K562 (cell line): Measurements from ENCODE around the gene PLPP6. TPM values are rescaled to one million over a fixed set of nuclear protein-coding genes. Genes with fewer than 3 reads are reported as not detected.

Experiments
- ATAC-seq: fragments of 200-7000 bp; cut with Tn5 transposase; 3 replicates; pipeline ENCODE4 v1.9.1; 2020; ENCODE audit warnings: moderate library complexity
- BruUV-seq: library from RNA; stranded (reverse); fragments of 400-500 nt; replicated peaks from 2 replicates; lab custom pipeline; 2021; lab: Mats Ljungman, UMichigan
- CTCF ChIA-PET: fragments of 300-600 bp; formaldehyde crosslinking; extraction: SDS; loops from one replicate; lab custom pipeline; 2021; ENCODE audit warnings: low intra/inter-chr PET ratio; lab: Yijun Ruan, JAX
- POLR2A ChIA-PET: fragments of 300-600, 350-650 bp; sonication (Branson Sonifier 250); formaldehyde crosslinking; extraction: SDS; loops from one replicate; lab custom pipeline; 2021; ENCODE audit warnings: antibody characterized with exemption, inconsistent platforms; lab: Yijun Ruan, JAX
- DNase-seq, 4 experiments: peaks; one replicate each; pipeline versions ENCODE4 v3.0.0 to v3.0.0-alpha.2; 2011 to 2018; ENCODE audit warnings: low spot score in 3 of 4, mixed read lengths in 3 of 4; ENCODE audit errors: extremely low read depth in 1 of 4
- FAIRE-seq: peaks from 2 replicates; lab custom pipeline; 2011; peaks lifted over from hg19 to GRCh38; lab: Jason Lieb, UNC
- H2AFZ ChIP-seq: 2 replicates; pipeline ENCODE4 v1.6.0; 2011; ENCODE audit warnings: low read depth, low read length, control low read depth, inconsistent platforms
- H3K27ac ChIP-seq: fragments of 200-600 bp; 3 replicates; pipeline ENCODE4 v1.8.0; 2011; ENCODE audit warnings: low read depth, mild to moderate bottlenecking, control low read depth, inconsistent platforms, low read length, moderate library complexity, mixed read lengths; ENCODE audit errors: extremely low read depth
- H3K27me3 ChIP-seq, 2 experiments: fragments of 300-600 bp in 1 of 2; 2 replicates in 1 of 2; 3 replicates in 1 of 2; pipeline versions ENCODE4 v1.6.0 to v1.8.0; 2011; ENCODE audit warnings: inconsistent platforms in 2 of 2, low read length in 2 of 2, mild to moderate bottlenecking in 1 of 2, mixed read lengths in 1 of 2, moderate library complexity in 1 of 2; ENCODE audit not compliant: control insufficient read depth in 2 of 2, insufficient read depth in 2 of 2
- H3K36me3 ChIP-seq: fragments of 300-600 bp; 3 replicates; pipeline ENCODE4 v1.8.0; 2011; ENCODE audit warnings: mild to moderate bottlenecking, low read length, inconsistent platforms; ENCODE audit not compliant: control insufficient read depth, insufficient read depth
- H3K4me1 ChIP-seq, 2 experiments: fragments of 200-600 bp in 1 of 2; replicated peaks in 1 of 2; 2 replicates in 1 of 2; 3 replicates in 1 of 2; pipeline versions ENCODE4 v1.5.1 to v1.8.0; 2011; ENCODE audit warnings: inconsistent platforms in 2 of 2, low read length in 2 of 2, mild to moderate bottlenecking in 1 of 2, mixed read lengths in 1 of 2, moderate library complexity in 1 of 2; ENCODE audit not compliant: control insufficient read depth in 2 of 2, insufficient read depth in 2 of 2
- H3K4me2 ChIP-seq: 2 replicates; pipeline ENCODE4 v1.6.1; 2011; ENCODE audit warnings: low read length, control low read depth, inconsistent platforms, mixed read lengths; ENCODE audit not compliant: insufficient read depth
- H3K4me3 ChIP-seq: fragments of 200-600 bp; sonication (generic), shearing (Covaris generic); 2 replicates; pipeline ENCODE4 v1.5.1; 2016; ENCODE audit warnings: control low read depth, inconsistent platforms
- H3K79me2 ChIP-seq: fragments of 200-600 bp; 3 replicates; pipeline ENCODE4 v1.8.0; 2011; ENCODE audit warnings: low read length, inconsistent platforms; ENCODE audit not compliant: control insufficient read depth, insufficient read depth
- H3K9ac ChIP-seq, 2 experiments: 2 replicates each; pipeline versions ENCODE4 v1.6.0 to v1.6.1; 2011; ENCODE audit warnings: low read depth in 2 of 2, low read length in 2 of 2, control low read depth in 1 of 2, inconsistent platforms in 1 of 2, mild to moderate bottlenecking in 1 of 2, mixed read lengths in 1 of 2; ENCODE audit not compliant: insufficient read depth in 1 of 2
- H3K9me1 ChIP-seq: one replicate; pipeline ENCODE4 v1.6.0; 2011; ENCODE audit warnings: inconsistent platforms, mild to moderate bottlenecking, low read length, moderate library complexity; ENCODE audit not compliant: control insufficient read depth, insufficient read depth
- H3K9me3 ChIP-seq: replicated peaks from 2 replicates; pipeline ENCODE4 v1.5.1; 2011; ENCODE audit warnings: low read depth, low read length, inconsistent platforms; ENCODE audit not compliant: control insufficient read depth, insufficient read depth
- H4K20me1 ChIP-seq: replicated peaks from 2 replicates; pipeline ENCODE4 v1.6.1; 2011; ENCODE audit warnings: low read length, inconsistent platforms, mixed read lengths; ENCODE audit not compliant: control insufficient read depth, insufficient read depth
- CBFA2T3 ChIP-seq: fragments of 450-650 bp; IDR thresholded peaks from 2 replicates; pipeline ENCODE4 v1.6.1; 2017
- CREM ChIP-seq: IDR thresholded peaks from 2 replicates; pipeline ENCODE4 v1.6.1; 2014; ENCODE audit warnings: antibody characterized with exemption, low read depth
- FOXA3 ChIP-seq, 2 experiments: fragments of 450-650 bp in 1 of 2; sonication (generic) in 1 of 2; formaldehyde crosslinking; IDR thresholded peaks in 1 of 2; conservative IDR thresholded peaks in 1 of 2; 2 replicates each; pipeline versions ENCODE4 v1.4.0 to v1.8.0; 2020 to 2022; ENCODE audit warnings: mild to moderate bottlenecking in 2 of 2, missing genetic modification reagents in 1 of 2
- ILK ChIP-seq: fragments of 450-650 bp; IDR thresholded peaks from 2 replicates; pipeline ENCODE4 v1.6.1; 2016; ENCODE audit warnings: missing genetic modification characterization, low read depth, mild to moderate bottlenecking, missing compliant biosample characterization, moderate library complexity, borderline replicate concordance
- MTF1 ChIP-seq: fragments of 250-450 bp; sonication (Bioruptor Pico); IDR thresholded peaks from 2 replicates; pipeline ENCODE4 v1.9.0; 2021; ENCODE audit warnings: moderate library complexity, mild to moderate bottlenecking, inconsistent platforms, borderline replicate concordance
- NFE2 ChIP-seq: IDR thresholded peaks from 2 replicates; pipeline ENCODE4 v1.6.1; 2014; ENCODE audit warnings: antibody characterized with exemption, low read depth
- RFX1 ChIP-seq: fragments of 450-650 bp; IDR thresholded peaks from 2 replicates; pipeline ENCODE4 v1.6.1; 2016; ENCODE audit warnings: mild to moderate bottlenecking, moderate library complexity
- SMARCE1 ChIP-seq: fragments of 450-650 bp; IDR thresholded peaks from 2 replicates; pipeline ENCODE4 v1.7.1; 2016; ENCODE audit warnings: mild to moderate bottlenecking
- TCF3 ChIP-seq: sonication (generic); formaldehyde crosslinking; IDR thresholded peaks from 2 replicates; pipeline ENCODE4 v1.4.0; 2020; ENCODE audit warnings: mild to moderate bottlenecking, missing genetic modification reagents
- ZNF165 ChIP-seq: fragments of 250-450 bp; sonication (Bioruptor Pico); IDR thresholded peaks from 2 replicates; pipeline ENCODE4 v1.4.0; 2020; ENCODE audit warnings: borderline replicate concordance
- ZNF79 ChIP-seq: fragments of 250-450 bp; sonication (Bioruptor Pico); IDR thresholded peaks from 2 replicates; pipeline ENCODE4 v1.4.0; 2020; ENCODE audit warnings: low read depth, mild to moderate bottlenecking, moderate library complexity
- WGBS: fragments of 100-300 bp; shearing (Covaris generic); methylation state at CpG from one replicate; pipeline ENCODE4 v1.1.6; 2016; ENCODE audit warnings: low coverage, mixed read lengths; ENCODE audit not compliant: insufficient coverage; ENCODE audit errors: missing lambda C conversion rate; 5-methylcytosine and 5-hydroxymethylcytosine counted together
- in situ Hi-C: fragments of 300-500 bp; cut with MboI; formaldehyde crosslinking; loops from 4 replicates; pipeline ENCODE4 v1.15.0; 2018; ENCODE audit warnings: inconsistent platforms, mixed read lengths
- intact Hi-C: fragments of 100-400 bp; cut with micrococcal nuclease; formaldehyde crosslinking; loops from 2 replicates; pipeline ENCODE4 v1.14.2; 2022
- polyA plus RNA-seq, 8 experiments: library from polyadenylated mRNA; depleted of rRNA in 4 of 8; stranded (reverse) in 5 of 8; unstranded in 3 of 8; fragments of >200 nt; fragmentation: Nextera tagmentation in 2 of 8; fragmentation: Illumina TruSeq in 1 of 8; extraction: Ambion mirVana in 2 of 8; extraction: Trizol in 1 of 8; gene quantifications; 2 replicates each; pipeline versions ENCODE4 v1.2.1 to v1.2.3, GENCODE V29; 2011 to 2014; ENCODE audit warnings: inconsistent platforms in 1 of 8, missing spikeins in 1 of 8
- total RNA-seq, 7 experiments: library from RNA; depleted of rRNA in 6 of 7; stranded (reverse); fragments of >200 nt in 6 of 7; fragmentation: Illumina TruSeq in 2 of 7; extraction: Trizol in 2 of 7; gene quantifications; 2 replicates each; pipeline versions ENCODE4 v1.2.1 to v1.2.3, GENCODE V29; 2011 to 2021; ENCODE audit warnings: low replicate concordance in 1 of 7
- TF ChIP-seq, protein P1 (sequence below): sonication (generic); formaldehyde crosslinking; IDR thresholded peaks from 2 replicates; pipeline ENCODE4 v1.8.0; 2023; ENCODE audit warnings: missing genetic modification reagents, mild to moderate bottlenecking, borderline replicate concordance
- TF ChIP-seq, protein P2 (sequence below): fragments of 450-650 bp; formaldehyde crosslinking; IDR thresholded peaks from 2 replicates; pipeline ENCODE4 v1.4.0; 2020; ENCODE audit warnings: mild to moderate bottlenecking
- TF ChIP-seq, protein P3 (sequence below): fragments of 250-450 bp; sonication (Bioruptor Pico); IDR thresholded peaks from 2 replicates; pipeline ENCODE4 v1.4.0; 2020; ENCODE audit warnings: mild to moderate bottlenecking, moderate library complexity

PLPP6 gene
- total and polyA plus RNA-seq, 9 of the 15 experiments (the other 6 are each of a cell fraction or from before 2014, with no cell fraction given), result 1.9 to 8.9 (median 5.6) TPM

DNA sequence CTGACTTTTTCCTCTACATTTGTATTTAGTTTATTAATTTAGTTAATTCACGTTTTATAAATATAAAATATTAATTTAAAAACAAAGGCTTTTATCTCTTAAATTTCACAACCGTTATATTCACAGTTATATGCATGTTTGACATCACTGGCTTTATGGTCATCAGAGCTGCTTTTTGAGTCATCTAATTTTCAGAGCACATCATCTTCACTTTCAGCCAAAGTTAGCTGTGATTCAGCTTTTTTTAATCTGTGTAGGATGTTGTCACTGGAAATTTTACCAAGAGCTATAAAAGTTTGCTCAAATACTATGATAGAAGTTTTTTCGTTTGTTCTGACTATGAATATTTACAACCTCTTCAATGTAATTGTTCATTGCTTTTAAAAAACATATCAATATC is 29.7 kb downstream of the PLPP6 start (continued):
- TF ChIP-seq, protein P1, sequence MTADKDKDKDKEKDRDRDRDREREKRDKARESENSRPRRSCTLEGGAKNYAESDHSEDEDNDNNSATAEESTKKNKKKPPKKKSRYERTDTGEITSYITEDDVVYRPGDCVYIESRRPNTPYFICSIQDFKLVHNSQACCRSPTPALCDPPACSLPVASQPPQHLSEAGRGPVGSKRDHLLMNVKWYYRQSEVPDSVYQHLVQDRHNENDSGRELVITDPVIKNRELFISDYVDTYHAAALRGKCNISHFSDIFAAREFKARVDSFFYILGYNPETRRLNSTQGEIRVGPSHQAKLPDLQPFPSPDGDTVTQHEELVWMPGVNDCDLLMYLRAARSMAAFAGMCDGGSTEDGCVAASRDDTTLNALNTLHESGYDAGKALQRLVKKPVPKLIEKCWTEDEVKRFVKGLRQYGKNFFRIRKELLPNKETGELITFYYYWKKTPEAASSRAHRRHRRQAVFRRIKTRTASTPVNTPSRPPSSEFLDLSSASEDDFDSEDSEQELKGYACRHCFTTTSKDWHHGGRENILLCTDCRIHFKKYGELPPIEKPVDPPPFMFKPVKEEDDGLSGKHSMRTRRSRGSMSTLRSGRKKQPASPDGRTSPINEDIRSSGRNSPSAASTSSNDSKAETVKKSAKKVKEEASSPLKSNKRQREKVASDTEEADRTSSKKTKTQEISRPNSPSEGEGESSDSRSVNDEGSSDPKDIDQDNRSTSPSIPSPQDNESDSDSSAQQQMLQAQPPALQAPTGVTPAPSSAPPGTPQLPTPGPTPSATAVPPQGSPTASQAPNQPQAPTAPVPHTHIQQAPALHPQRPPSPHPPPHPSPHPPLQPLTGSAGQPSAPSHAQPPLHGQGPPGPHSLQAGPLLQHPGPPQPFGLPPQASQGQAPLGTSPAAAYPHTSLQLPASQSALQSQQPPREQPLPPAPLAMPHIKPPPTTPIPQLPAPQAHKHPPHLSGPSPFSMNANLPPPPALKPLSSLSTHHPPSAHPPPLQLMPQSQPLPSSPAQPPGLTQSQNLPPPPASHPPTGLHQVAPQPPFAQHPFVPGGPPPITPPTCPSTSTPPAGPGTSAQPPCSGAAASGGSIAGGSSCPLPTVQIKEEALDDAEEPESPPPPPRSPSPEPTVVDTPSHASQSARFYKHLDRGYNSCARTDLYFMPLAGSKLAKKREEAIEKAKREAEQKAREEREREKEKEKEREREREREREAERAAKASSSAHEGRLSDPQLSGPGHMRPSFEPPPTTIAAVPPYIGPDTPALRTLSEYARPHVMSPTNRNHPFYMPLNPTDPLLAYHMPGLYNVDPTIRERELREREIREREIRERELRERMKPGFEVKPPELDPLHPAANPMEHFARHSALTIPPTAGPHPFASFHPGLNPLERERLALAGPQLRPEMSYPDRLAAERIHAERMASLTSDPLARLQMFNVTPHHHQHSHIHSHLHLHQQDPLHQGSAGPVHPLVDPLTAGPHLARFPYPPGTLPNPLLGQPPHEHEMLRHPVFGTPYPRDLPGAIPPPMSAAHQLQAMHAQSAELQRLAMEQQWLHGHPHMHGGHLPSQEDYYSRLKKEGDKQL (CRISPR knock-in tag), result no peak

DNA sequence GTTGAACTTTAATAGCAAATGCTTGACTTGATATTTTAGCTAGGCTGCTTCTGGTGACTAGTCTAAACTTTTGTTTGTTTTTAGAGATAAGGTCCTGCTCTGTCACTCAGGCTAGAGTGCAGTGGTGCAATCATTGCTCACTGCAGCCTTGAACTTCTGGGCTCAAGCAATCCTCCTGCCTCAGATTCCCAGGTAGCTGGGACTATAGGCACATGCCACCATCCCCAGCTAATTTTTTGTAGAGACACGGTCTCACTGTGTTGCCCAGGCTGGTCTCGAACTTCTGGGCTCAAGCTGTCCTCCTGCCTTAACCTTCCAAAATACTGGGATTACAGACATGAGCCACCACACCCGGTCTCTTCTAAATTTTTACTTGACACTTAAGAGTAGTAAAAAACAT is 38.0 kb downstream of the PLPP6 start:
- intact Hi-C loops (no loop called here), in situ Hi-C loops (no loop called here)
- DNase-seq (peak in 1 of 4 experiments; percentile 50), ATAC-seq (peak; percentile 95), FAIRE-seq (peak; percentile 94)
- Histone ChIP-seq H3K27ac (peak overlapping the region; percentile 47; the same call in 1 of the 3 replicates), H3K4me1 (peaks cover 4% of the 10 kb centered on the region in 2 experiments; a peak in 1 of 5 replicates), H2AFZ (no peak overlapping the region), H3K27me3 (no peaks in the 10 kb centered on the region), H4K20me1 (no peaks in the 10 kb centered on the region), H3K9me3 (no peaks in the 10 kb centered on the region), H3K9me1 (no peaks in the 10 kb centered on the region), H3K79me2 (no peaks in the 10 kb centered on the region), H3K4me2 (peak overlapping the region; percentile 19; the same call in 1 of the 2 replicates), H3K36me3 (peaks cover 65% of the 10 kb centered on the region), H3K9ac (no peak overlapping the region), H3K4me3 (no peak overlapping the region)
- BruUV-seq, result no TSS peak
- ChIA-PET POLR2A (interaction anchor here (0.6 to 1.0 kb wide), 3 partner anchors 8 to 94 kb away, joined by 3 to 5 read pairs (median 3); no protein-coding TSS in a partner anchor), CTCF (no interaction called here)
- 24% methylated on average over 3 of the region's 3 CpGs for WGBS
- TF ChIP-seq SMARCE1, result peak; percentile 66
- TF ChIP-seq, protein P2, sequence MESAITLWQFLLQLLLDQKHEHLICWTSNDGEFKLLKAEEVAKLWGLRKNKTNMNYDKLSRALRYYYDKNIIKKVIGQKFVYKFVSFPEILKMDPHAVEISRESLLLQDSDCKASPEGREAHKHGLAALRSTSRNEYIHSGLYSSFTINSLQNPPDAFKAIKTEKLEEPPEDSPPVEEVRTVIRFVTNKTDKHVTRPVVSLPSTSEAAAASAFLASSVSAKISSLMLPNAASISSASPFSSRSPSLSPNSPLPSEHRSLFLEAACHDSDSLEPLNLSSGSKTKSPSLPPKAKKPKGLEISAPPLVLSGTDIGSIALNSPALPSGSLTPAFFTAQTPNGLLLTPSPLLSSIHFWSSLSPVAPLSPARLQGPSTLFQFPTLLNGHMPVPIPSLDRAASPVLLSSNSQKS (CRISPR knock-in tag), result no peak
- TF ChIP-seq ZNF165 (CRISPR knock-in tag), result no peak
- TF ChIP-seq RFX1, result no peak
- TF ChIP-seq, protein P3, sequence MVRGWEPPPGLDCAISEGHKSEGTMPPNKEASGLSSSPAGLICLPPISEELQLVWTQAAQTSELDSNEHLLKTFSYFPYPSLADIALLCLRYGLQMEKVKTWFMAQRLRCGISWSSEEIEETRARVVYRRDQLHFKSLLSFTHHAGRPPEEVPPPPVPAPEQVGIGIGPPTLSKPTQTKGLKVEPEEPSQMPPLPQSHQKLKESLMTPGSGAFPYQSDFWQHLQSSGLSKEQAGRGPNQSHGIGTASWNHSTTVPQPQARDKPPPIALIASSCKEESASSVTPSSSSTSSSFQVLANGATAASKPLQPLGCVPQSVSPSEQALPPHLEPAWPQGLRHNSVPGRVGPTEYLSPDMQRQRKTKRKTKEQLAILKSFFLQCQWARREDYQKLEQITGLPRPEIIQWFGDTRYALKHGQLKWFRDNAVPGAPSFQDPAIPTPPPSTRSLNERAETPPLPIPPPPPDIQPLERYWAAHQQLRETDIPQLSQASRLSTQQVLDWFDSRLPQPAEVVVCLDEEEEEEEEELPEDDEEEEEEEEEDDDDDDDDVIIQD (CRISPR knock-in tag), result no peak
- TF ChIP-seq CBFA2T3, result no peak
- TF ChIP-seq NFE2, result peak; percentile 65; the same call in 1 of the 2 replicates
- no peak for TF ChIP-seq ZNF79
- TF ChIP-seq CREM, result no peak
- TF ChIP-seq FOXA3 (CRISPR knock-in tag; conservative IDR thresholded peaks at IDR 0.05 in 1 of 2, IDR thresholded peaks at IDR 0.05 in 1 of 2), result no peak; a peak in 1 of 4 replicates
- TF ChIP-seq MTF1 (CRISPR knock-in tag), result no peak
- no peak for TF ChIP-seq ILK (tag)
- TF ChIP-seq TCF3 (CRISPR knock-in tag), result 0 out of 2 replicates have a peak, but pooled peaks have one; percentile 5
